ENCODE measurements around the gene SCARF2.
"Not testable (repeated sequence)": the region's sequence is repeated elsewhere in the genome, so short reads cannot be mapped to it uniquely, and the experiment has no call there.

GRCh38 chr22:20378684-20379083, 58.9 kb downstream of the SCARF2 start:
- TF ChIP-seq CTCF (IDR thresholded peaks at IDR 0.05; ENCODE audit: low read length); EZH2 (IDR thresholded peaks at IDR 0.05; ENCODE audit: borderline replicate concordance, low read length): not testable (repeated sequence)
